IPS-18a (cell line): Measurements from ENCODE around the gene ZNF71.

ENCODE experiments used
- H3K27ac ChIP-seq: one replicate; pipeline ENCODE4 v1.5.1; 2013; ENCODE audit warnings: low read length
- H3K27me3 ChIP-seq: one replicate; pipeline ENCODE4 v1.6.1; 2013; ENCODE audit warnings: mild to moderate bottlenecking, low read length; ENCODE audit not compliant: control insufficient read depth, insufficient read depth
- H3K36me3 ChIP-seq: one replicate; pipeline ENCODE4 v1.6.1; 2013; ENCODE audit warnings: low read depth, low read length; ENCODE audit not compliant: control insufficient read depth
- H3K4me1 ChIP-seq: one replicate; pipeline ENCODE4 v1.6.1; 2013; ENCODE audit warnings: low read depth, low read length; ENCODE audit not compliant: control insufficient read depth
- H3K4me3 ChIP-seq: one replicate; pipeline ENCODE4 v1.5.1; 2013; ENCODE audit warnings: low read length
- H3K9ac ChIP-seq: one replicate; pipeline ENCODE4 v1.6.1; 2013; ENCODE audit warnings: mild to moderate bottlenecking, low read length, moderate library complexity
- H3K9me3 ChIP-seq: one replicate; pipeline ENCODE4 v1.6.1; 2013; ENCODE audit warnings: low read depth, low read length; ENCODE audit not compliant: control insufficient read depth

The ZNF71 gene

GRCh38 chr19:56625708-56626107 is 30.6 kb downstream of the ZNF71 start:
- Histone ChIP-seq H3K36me3 (peaks cover 7% of the 10 kb centered on the region), H3K9ac (no peak overlapping the region), H3K9me3 (peaks cover 58% of the 10 kb centered on the region), H3K4me3 (no peak overlapping the region), H3K4me1 (no peaks in the 10 kb centered on the region), H3K27ac (no peak overlapping the region), H3K27me3 (no peaks in the 10 kb centered on the region)

- Histone ChIP-seq H3K4me3 (no peak overlapping the region), H3K9ac (no peak overlapping the region), H3K27ac (no peak overlapping the region), H3K27me3 (no peaks in the 10 kb centered on the region), H3K36me3 (no peaks in the 10 kb centered on the region), H3K4me1 (no peaks in the 10 kb centered on the region), H3K9me3 (peaks cover 56% of the 10 kb centered on the region)
Measured at GRCh38 chr19:56633021-56633420, 37.9 kb downstream of the ZNF71 start.

DNA sequence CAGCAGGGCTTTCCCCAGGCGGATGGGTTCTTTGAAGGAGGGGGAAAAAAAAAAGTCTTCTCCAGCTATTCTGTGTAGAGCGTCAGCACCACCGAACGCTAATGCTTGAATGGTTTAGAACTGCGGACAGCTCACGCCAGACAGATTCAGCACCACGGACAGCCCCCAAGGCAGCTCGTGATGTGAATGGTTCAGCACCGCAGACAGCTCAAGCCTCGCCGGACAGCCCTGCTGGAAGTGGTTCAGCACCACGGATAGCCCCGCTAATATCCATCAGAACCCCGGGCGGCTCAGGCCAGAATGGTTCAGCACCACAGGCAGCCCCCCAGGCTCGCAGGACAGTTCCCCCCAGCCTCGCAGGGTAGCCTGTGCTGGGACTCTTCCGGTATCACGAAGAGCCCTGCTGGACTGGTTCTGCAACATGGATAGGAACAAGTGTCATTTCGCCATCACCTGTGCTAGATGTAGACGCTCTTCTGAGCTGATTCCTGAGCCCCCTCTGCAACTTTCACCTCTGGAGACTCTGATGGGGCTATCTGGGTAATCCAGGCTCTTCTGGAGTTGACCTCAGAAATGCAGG is 43.0 kb downstream of the ZNF71 start:
- Histone ChIP-seq H3K9ac (no peak overlapping the region), H3K27ac (no peak overlapping the region), H3K9me3 (peaks cover 49% of the 10 kb centered on the region), H3K27me3 (no peaks in the 10 kb centered on the region), H3K4me3 (no peak overlapping the region), H3K36me3 (no peaks in the 10 kb centered on the region), H3K4me1 (no peaks in the 10 kb centered on the region)

DNA sequence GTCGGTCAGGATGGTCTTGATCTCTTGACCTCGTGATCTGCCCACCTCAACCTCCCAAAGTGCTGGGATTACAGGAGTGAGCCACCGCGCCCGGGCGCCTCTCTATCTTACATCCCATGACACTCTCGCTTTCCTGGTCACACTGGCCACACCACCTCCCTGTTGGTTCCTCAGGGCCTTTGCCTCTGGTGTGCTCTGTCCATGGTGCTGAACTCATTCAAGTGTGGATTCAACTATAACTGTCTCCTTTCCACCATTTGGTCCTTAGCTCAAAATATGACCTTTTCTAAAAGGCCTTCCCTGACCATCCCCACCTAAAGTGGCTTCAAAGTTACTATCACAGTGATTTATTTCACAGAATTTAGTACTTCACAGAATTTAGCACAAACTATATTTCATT is 44.1 kb downstream of the ZNF71 start:
- Histone ChIP-seq H3K36me3 (no peaks in the 10 kb centered on the region), H3K4me1 (no peaks in the 10 kb centered on the region), H3K27me3 (no peaks in the 10 kb centered on the region), H3K27ac (no peak overlapping the region), H3K9ac (no peak overlapping the region), H3K9me3 (peaks cover 47% of the 10 kb centered on the region), H3K4me3 (no peak overlapping the region)

DNA sequence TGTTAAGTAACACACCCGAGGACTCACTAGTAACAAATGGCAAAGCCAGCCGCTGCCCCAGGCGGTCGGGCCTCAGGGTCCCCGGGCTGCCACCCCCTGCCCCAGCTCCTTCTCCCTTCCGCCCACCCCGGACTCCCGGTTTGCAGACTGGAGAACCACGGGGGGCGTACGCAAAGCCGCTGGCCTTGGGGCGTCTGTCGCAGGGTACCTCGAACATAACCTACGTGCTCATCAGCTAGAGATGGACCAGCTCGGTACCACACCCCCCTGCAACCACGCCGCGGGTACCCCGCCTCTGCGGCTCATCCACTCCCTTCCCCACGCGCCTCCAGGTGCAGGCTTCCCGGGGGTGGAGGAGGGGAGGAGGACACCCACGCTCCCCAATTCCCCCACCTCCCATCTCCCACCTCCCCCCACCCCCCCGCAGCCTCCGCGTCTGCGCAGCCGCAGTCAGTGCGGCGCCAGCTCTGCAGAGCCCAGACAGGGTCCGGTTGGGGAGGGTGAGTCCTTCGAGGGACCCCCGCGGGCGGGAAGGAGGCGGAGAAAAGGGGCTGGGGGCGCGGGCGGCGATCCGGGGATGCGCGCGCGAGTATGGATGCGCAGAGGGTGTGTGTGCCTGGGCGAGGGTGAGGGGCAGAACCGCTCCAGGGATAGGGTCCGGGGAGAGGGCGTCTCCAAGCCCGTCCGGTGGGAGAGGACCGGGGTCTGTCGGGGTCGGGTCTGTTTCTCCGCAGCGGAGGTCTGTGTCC is 47.8 kb downstream of the ZNF71 start, which contains the start of gene SMIM17:
SMIM17 (plus strand) TSS at position 449 of the 749 bp plus-strand sequence. CDS start 2,509 bp downstream, outside the sequence.
- Histone ChIP-seq H3K36me3 (no peaks in the 10 kb centered on the region), H3K4me1 (no peaks in the 10 kb centered on the region), H3K9ac (no peak within 1 kb of the TSS), H3K4me3 (no peak within 1 kb of the TSS), H3K27me3 (no peaks in the 10 kb centered on the region), H3K9me3 (peaks cover 53% of the 10 kb centered on the region), H3K27ac (no peak within 1 kb of the TSS)

DNA sequence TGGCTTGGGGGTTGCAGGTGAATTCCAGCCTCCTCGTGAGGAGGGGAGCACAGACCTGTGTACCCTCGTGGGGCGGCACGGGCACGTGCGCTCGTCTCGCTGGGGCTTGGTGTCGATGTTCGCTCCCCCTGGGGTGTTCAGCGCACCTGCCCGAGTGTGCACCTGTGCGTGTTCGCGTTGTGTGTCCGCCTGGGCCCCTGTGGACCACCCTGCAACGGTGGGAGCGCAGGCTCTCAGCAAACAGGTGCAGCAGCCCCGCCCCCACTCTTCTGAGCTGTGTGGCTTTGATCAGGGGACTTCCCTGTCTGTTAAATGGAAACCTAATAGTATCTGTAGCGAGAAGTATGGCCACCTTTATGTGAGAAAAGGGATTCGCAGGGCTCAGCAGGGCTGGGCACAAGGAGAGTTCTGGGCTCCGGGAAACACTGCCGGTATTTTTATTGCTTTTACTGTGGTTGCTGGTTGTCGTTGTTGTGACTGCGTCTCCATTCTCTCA is 48.4 kb downstream of the ZNF71 start:
- no peak overlapping the region for H3K4me3 ChIP-seq
- no peaks in the 10 kb centered on the region for H3K36me3 ChIP-seq
- no peaks in the 10 kb centered on the region for H3K4me1 ChIP-seq
- H3K27ac ChIP-seq = no peak overlapping the region
- no peaks in the 10 kb centered on the region for H3K27me3 ChIP-seq
- H3K9me3 ChIP-seq = peaks cover 49% of the 10 kb centered on the region
- no peak overlapping the region for H3K9ac ChIP-seq

- no peaks in the 10 kb centered on the region for H3K4me1 ChIP-seq
- H3K36me3 ChIP-seq = no peaks in the 10 kb centered on the region
- H3K27me3 ChIP-seq = no peaks in the 10 kb centered on the region
- H3K9ac ChIP-seq = no peak overlapping the region
- H3K4me3 ChIP-seq = no peak overlapping the region
- peaks cover 68% of the 10 kb centered on the region for H3K9me3 ChIP-seq
- no peak overlapping the region for H3K27ac ChIP-seq
Measured at GRCh38 chr19:56654151-56654550, 59.0 kb downstream of the ZNF71 start.

DNA sequence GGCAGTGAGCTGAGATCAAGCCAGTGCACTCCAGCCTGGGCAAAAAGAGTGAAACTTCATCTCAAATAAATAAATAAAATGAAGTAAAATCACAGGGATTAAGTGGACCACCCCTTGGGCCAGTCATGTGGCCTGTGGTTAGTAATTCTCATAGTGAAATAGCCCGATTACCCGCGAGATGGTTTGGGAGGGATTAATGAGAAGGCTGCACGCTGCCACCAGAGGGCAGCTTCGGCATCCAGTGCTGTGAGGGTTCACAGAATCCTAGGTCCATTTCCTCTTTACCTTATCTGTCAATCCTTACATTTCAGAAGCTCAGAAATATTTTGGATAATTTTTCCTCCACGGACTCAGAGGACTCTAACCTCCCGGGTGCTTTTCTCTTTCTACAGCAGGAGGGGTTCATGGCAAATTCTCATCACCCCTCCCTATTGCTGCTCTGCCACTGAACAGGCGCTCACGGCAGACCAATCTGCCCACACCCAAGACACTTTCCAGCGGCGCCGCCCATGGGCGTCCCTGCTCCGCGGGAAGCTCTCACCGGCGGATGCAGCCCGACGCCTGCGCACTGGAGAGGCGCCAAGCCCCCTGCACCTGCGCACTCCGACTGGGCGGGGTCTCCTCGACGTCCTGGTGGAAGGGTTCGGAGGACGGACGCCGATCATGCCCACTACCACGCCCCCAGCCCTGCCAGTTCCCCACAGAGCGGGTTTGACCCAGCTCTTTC is 65.4 kb downstream of the ZNF71 start:
- Histone ChIP-seq H3K4me1 (no peaks in the 10 kb centered on the region), H3K4me3 (no peak overlapping the region), H3K9me3 (peaks cover 61% of the 10 kb centered on the region), H3K36me3 (no peaks in the 10 kb centered on the region), H3K27ac (no peak overlapping the region), H3K27me3 (no peaks in the 10 kb centered on the region), H3K9ac (no peak overlapping the region)

DNA sequence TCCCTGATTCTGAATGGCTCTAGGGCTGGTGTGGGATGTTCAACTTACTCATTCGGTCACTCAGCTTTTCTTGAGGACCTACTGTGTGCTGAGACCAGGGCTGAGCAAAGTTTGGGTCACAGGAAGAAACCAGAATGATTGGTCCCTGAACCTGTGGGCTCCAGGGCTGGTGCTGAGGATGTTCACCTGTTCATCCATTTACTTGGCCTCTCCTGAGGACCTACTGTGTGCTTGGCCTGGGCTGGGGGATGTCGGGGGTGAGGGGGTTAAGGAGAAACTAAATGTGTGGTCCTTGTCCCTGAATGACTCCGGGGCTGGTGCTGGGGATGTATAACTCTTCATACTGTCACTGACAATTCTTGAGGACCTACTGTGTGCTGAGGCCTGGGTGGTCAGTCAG is 66.1 kb downstream of the ZNF71 start:
- Histone ChIP-seq H3K36me3 (no peaks in the 10 kb centered on the region), H3K4me1 (no peaks in the 10 kb centered on the region), H3K9ac (no peak overlapping the region), H3K4me3 (no peak overlapping the region), H3K9me3 (peaks cover 61% of the 10 kb centered on the region), H3K27me3 (no peaks in the 10 kb centered on the region), H3K27ac (no peak overlapping the region)

DNA sequence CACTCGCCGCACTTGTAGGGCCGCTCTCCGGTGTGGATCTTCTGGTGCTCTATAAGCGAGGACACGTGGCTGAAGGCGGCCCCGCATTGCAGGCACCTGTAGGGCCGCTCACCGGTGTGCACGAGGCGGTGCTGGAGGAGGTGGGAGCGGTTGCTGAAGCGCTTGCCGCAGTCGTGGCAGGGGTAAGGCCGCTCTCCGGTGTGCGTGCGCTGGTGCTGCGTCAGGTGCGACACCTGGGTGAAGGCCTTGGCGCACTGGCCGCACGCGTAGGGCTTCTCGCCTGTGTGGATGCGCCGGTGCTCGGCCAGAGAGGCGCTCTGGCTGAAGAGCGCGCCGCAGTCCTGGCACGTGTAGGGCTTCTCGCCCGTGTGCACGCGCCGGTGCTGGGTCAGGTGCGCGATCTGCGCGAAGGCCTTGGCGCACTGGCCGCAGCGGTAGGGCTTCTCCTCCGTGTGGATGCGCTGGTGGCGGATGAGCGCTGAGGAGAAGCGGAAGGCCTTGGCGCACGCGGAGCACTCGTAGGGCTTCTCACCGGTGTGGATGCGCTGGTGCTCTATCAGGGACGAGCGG is 68.9 kb downstream of the ZNF71 start:
- H3K9me3 ChIP-seq = peaks cover 64% of the 10 kb centered on the region
- H3K9ac ChIP-seq = no peak overlapping the region
- no peaks in the 10 kb centered on the region for H3K27me3 ChIP-seq
- H3K4me1 ChIP-seq = no peaks in the 10 kb centered on the region
- no peak overlapping the region for H3K27ac ChIP-seq
- H3K4me3 ChIP-seq = no peak overlapping the region
- no peaks in the 10 kb centered on the region for H3K36me3 ChIP-seq

DNA sequence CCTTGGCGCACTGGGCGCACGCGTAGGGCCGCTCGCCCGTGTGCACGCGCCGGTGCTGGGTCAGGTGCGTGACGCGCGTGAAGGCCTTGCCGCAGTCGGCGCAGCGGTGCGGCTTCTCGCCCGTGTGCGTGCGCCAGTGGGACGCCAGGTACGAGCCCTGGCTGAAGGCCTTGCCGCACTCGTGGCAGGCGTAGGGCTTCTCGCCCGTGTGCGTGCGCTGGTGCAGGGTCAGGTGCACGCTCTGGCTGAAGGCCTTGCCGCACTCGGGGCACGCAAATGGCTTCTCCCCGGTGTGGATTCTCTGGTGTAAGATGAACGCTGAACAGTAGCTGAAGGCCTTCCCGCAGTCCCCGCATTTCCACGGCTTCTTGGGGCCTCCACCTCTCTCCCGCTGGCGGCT is 69.4 kb downstream of the ZNF71 start:
- H3K4me3 ChIP-seq = no peak overlapping the region
- no peaks in the 10 kb centered on the region for H3K36me3 ChIP-seq

More for the DNA sequence above, 69.4 kb downstream of the ZNF71 start:
- H3K27me3 ChIP-seq = no peaks in the 10 kb centered on the region
- H3K4me1 ChIP-seq = no peaks in the 10 kb centered on the region
- H3K9me3 ChIP-seq = peaks cover 59% of the 10 kb centered on the region
- no peak overlapping the region for H3K9ac ChIP-seq
- no peak overlapping the region for H3K27ac ChIP-seq
